ENCODE results near the gene LEPROT.
A peak's percentile ranks its signal among the peaks of the same experiment; 100 is the strongest.

DNA sequence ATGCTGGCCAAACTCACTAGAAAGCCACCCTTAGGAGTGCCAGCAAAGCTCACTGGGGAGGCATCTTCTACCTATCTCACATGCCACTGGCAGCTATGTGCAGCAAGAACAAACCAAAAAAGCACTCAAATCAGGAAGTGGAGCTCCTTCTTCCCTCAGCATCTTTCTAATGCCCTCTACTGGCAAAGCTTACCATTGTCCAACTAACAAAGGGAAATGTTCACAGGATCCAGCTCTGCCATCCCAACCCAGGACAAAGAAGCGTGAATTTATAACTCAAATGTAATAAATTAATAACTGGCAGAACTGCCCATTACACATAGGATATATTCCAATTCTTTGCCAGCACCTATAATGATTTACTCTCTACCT, 38.9 kb downstream of the LEPROT start:
- TF ChIP-seq CTCF (conservative IDR thresholded peaks at IDR 0.05; ENCODE audit: low read depth, low read length), result peak; percentile 79
- TF ChIP-seq EZH2 (IDR thresholded peaks at IDR 0.05; ENCODE audit: low read length, unreplicated experiment), result no peak
- TF ChIP-seq EZH2phosphoT487 (IDR thresholded peaks at IDR 0.05; ENCODE audit: borderline replicate concordance, low read length), result no peak

All from PC-3 (cell line).